Fibroblast of mammary gland (primary cell): ENCODE data around the gene LHX5.

Experiments
- DNase-seq: peaks from one replicate; pipeline ENCODE4 v3.0.0-alpha.2; 2010; ENCODE audit warnings: low read depth
- H3K4me3 ChIP-seq: 2 replicates; pipeline ENCODE4 v1.5.1; 2011; ENCODE audit warnings: low read depth, mild to moderate bottlenecking, low read length, moderate library complexity; ENCODE audit not compliant: control insufficient read depth
- TF ChIP-seq, protein P1 (sequence below): conservative IDR thresholded peaks from 2 replicates; pipeline ENCODE4 v1.5.1; 2011; ENCODE audit warnings: low read depth, low read length, inconsistent platforms; ENCODE audit not compliant: control insufficient read depth, insufficient read depth

The LHX5 gene

DNA sequence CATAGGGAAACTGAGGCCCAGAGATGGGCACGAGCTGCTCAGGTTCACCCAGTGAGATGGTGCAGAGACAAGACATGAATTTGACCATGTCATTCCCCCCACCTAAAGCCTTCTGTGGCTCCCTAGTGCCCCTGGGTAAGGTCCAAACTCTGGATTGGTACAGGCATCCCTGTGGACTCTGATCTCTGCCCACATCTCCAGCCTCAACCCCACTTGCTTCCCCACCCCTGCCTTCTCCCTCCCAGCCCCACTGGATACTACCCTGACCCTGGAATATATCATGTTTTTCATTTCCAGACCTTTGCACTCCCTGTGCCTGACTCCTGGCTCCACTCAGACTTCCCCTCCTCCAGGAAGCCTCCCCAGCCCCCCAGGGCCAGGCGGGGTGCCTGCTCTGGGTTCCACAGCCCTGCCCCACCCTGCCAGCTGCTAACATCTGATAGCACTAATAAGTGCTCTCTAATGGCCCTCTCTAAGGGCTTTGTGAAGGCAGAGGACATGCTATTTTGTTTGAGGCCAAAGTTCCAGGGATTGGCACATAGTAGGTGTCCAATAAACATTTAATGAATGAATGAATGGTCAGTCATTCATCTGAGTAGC is 50.6 kb downstream of the LHX5 start:
- no peak overlapping the region for H3K4me3 ChIP-seq
- TF ChIP-seq, protein P1, sequence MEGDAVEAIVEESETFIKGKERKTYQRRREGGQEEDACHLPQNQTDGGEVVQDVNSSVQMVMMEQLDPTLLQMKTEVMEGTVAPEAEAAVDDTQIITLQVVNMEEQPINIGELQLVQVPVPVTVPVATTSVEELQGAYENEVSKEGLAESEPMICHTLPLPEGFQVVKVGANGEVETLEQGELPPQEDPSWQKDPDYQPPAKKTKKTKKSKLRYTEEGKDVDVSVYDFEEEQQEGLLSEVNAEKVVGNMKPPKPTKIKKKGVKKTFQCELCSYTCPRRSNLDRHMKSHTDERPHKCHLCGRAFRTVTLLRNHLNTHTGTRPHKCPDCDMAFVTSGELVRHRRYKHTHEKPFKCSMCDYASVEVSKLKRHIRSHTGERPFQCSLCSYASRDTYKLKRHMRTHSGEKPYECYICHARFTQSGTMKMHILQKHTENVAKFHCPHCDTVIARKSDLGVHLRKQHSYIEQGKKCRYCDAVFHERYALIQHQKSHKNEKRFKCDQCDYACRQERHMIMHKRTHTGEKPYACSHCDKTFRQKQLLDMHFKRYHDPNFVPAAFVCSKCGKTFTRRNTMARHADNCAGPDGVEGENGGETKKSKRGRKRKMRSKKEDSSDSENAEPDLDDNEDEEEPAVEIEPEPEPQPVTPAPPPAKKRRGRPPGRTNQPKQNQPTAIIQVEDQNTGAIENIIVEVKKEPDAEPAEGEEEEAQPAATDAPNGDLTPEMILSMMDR = no peak
- no peak for DNase-seq

DNA sequence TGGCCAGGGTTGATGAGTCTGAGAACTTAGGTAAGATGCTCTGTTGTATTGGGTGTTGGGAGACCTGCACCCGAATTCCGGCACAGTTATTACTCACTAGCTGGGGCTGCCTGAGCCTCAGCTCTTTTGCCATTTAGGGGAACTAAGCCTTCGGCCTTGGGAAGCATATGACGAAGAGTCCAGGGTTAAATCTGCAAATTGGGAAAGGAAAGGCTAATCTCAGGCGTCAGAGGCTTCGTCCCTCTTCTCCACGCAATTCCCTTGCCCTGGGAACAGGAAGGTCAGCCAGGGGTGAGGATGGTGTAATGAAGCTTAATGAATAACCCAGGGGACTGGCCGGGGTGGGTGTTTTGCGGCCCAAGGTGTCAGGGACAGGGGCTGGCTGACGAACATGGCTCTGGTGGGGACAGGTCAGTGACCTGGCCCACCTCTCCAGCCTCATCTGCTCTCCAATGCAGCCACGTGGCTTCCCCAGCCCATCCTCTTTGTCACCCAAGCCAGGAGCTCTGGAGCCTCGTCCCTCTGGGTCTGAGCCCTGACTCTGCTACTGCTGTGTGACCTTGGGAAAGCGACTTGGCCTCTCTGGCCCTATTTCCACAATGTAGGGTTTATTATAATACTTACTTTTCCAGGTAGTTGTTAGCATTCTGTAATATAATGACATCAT is 53.3 kb downstream of the LHX5 start:
- TF ChIP-seq, protein P1 = no peak
- H3K4me3 ChIP-seq = no peak overlapping the region
- peak; percentile 68 for DNase-seq

DNA sequence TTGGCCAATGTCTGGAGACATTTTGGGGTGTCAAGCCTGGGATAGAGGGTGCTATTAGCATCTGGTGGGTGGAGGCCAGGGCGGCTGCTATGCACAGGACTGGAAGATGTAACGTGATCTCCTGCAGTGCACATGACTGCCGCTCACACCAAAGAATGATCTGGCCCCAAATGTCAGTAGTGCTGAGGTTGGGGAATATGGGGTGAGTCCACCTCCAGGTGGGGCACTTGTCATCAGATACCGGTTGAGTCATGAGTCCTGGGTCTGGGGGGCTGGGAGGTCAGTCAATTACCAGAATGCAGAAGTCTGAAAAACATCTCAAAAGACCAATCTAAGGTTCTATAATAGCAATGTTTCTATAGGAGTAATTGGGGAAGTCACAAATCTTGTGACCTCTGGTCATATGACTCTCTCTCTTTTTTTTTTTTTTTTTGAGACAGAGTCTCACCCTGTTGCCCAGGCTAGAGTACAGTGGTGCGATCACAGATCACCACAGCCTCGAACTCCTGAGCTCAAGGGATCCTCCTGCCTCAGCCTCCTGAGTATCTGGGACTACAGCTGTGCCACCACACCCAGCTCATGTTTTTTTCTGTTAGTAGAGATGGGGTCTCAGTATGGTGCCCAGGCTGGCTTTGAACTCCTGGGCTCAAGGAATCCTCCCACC is 55.4 kb downstream of the LHX5 start:
- DNase-seq = peak; percentile 26
- TF ChIP-seq, protein P1 = no peak
- no peak overlapping the region for H3K4me3 ChIP-seq

DNA sequence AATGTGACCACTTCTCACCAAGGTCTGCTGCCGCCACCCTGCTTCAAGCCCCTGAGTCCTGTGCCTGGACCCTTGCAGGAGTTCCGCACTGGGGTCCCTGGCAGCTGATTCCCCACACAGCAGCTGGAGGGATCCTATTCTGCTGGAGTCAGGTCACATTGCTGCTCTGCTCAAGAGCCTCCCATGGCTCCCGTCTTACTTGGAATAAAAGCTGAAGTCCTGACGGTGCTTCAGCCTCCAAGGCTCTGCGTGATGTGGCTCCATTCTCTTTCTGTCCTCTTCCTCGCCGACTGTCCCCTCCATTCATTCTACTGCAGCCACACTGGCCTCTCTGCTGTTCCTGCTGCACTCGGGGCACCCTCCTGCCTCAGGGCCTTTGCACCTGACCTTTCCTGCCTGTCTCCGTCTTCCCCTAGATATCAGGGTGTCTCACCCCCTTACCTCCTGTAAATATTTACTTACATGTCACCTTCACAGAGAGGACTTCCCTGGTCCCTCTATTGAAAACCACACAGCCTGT is 57.1 kb downstream of the LHX5 start:
- H3K4me3 ChIP-seq = no peak overlapping the region
- TF ChIP-seq, protein P1 = no peak
- no peak for DNase-seq

DNA sequence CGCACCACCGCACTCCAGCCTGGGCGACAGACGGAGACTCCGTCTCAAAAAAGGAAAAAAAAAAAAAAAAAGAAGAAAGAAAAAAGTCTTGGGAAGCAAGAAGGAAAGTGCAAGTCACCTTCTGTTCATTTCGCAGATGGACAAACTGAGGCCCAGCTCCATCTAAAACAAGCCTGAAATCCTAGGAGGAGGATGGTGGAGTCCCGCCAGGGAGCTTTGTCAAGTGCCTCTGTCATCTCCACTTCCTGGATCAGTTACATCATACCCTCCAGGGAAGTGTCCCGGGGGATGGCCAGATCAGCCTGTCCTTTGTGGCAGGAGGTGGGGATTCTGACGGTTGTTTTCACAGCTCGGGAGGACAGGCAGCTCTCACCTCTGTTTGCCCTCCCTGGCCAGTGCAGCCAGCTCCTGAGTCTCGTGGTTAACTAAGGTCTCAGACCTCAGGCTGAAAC is 58.2 kb downstream of the LHX5 start:
- DNase-seq = peak; percentile 40
- TF ChIP-seq, protein P1 = no peak
- no peak overlapping the region for H3K4me3 ChIP-seq
